NOMO-1 (cell line): ENCODE results near the gene FARS2.

Source experiments
- DNase-seq, 2 experiments: peaks; one replicate each; lab custom pipeline; 2025; ENCODE audit not compliant: unreplicated experiment in 2 of 2; lab: John Stamatoyannopoulos, UW

Gene FARS2

DNA sequence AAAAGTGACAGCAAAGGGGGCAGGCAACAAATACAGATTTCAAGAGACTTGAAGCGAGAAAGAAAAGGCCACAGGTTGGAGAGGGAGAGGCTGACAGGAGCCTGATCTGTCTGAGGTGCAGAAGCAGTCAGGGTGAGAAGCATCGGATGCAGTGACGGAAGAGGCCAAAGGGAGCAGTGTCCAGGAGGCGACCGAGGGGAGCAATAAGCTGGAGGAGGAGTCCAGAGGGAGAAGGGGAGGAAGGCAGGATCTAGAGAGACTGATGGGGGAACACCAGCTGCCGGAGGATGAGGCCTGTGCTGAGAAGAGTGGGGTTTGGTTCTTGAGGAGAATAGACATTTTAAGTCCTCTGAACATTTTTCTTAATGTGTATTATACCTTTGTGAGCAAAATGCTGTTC is 23.8 kb downstream of the FARS2 start:
- no peak for DNase-seq

DNA sequence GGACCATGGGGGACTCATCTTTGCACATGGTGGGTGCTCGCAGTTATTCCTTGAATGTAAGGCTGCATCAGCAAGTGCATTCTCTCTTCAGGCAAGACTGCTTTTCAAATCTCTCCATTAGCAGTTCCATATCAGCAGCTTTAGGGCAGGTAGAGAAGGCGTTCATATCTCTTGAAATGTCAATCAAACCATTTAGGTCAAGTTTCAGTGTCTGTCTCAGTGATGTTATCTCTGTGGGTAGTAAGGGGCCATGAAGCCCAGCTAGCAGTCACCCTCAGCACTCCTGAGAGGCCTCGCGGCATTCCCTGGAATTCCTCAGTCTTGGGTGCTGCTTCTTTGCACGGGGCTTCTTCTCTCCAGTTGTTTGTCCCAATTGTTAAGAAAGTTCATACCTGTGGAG is 24.2 kb downstream of the FARS2 start:
- DNase-seq: no peak

DNA sequence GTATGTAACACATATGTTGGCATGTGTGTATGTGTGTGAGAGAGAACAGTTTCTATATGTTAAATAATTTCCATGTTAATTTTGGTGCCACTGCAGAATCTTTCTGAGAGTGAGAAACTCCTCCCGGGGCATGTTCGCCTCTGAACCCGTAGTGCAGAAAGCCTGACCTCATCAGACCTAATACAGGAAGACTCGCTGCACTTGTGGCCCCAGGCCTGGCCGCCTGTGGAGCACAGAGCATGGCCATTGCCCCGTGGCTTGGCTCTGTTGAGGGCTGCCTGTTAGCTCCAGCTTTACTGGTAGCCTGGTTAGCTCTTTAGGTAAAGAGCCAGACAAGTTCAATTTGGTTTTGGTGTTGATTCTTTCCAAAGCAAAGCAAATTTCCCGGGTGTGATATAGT is 25.5 kb downstream of the FARS2 start:
- no peak for DNase-seq

DNA sequence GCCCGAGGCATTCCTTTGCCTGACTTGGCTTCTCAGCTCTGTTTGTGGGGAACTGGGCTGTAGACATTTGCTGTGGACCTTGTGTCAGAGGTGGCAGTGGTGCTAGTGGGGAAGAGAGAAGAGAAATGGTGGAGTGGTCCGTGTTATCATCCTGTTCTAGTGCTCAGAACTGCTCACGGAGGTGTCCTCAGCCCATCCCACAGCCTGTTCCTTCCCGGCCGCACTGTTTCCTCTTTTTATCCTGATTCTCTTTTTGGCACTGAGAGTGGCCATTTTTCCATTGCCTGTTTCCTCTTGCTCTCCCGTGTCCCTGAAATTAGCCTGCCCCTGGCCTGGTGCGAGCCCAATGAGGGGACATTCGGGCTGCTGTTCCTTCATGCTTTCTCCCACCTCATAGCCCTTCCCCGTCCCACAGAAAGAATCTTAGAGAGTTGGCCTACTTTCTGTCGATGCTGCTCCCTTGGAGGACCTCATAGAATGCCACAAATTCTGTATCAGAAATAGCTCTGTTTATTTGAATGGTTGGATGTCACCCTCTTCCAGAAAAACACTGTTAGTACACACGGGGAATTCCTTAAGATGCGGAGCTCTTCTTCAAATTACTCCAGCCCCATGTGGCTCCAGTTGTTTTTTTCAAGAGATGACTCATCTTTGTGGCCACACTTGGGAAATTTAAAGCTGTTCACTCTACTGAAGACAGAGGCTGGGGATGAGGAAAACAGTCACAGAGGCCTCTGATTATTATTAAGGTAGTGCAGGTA is 26.1 kb downstream of the FARS2 start:
- DNase-seq: no peak

DNA sequence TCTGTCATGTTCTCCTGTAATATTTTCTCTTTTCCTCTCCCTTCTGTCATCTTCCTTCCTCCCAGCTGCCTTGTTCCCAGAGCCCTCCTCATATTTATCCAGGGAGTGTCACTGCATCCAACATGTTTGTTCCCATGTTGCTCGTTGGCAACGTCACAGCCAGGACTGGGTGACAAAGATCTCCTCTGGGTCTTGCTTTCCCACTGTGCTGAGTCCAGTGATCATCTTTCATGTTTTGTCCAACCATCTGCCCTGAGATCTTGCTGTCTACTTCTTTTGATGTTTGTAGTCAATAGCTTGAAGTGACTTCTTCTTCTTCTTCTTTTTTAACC is 26.6 kb downstream of the FARS2 start:
- DNase-seq: no peak

DNA sequence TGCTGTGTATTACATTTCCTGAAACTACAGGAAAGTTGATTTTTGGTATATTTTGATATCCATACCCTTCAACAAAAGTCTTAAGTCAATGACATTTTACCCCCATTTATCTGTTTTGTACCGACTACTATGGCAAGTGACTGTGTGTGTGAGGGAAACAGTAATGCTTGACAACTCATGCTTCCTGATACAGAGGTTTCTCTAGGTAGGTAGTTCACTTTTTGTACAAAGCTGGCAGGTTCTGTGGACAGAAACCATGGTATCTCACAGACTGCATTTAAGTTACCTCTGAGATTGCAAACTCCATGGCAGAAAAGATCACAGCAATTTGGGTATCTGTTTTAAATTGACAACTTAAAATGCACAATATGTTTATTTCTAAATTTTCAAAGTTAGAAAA is 28.8 kb downstream of the FARS2 start:
- DNase-seq: no peak

DNA sequence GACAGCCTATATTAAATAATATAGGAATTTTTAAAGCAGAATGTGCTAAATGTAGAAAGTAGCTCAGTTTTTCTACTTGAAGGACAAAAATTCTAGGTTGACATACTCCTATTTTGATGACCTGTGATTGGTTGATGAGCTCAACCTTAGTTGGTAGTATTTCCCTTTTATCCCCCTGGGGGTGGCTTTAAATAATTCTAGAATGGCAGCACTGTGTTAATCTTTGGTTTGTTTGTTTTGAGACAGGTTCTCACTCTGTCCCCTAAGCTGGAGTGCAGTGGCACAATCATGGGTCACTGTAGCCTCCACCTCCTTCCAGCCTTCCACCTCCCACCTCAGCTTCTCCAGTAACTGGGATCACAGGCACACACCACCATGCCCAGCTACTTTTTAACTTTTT is 29.2 kb downstream of the FARS2 start:
- no peak for DNase-seq

DNA sequence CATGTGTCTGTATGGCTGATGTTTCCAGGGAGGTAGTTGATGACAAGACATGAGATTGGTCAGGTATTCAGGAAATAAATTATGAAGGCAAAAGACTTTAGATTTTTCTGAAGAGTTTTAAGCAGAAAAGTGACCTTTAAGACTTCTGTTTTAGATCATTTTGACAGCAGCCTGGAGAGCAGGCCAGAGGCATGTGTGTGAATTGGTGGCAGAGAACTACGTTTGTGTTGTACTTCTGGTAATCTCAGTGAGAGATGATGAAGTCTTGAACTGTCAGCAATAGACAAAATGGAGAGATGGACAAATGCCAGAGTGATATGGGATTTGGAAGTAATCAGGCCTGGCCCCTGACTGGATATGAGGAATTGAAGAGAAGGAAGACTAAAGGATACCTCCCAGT is 30.8 kb downstream of the FARS2 start:
- DNase-seq: no peak

DNA sequence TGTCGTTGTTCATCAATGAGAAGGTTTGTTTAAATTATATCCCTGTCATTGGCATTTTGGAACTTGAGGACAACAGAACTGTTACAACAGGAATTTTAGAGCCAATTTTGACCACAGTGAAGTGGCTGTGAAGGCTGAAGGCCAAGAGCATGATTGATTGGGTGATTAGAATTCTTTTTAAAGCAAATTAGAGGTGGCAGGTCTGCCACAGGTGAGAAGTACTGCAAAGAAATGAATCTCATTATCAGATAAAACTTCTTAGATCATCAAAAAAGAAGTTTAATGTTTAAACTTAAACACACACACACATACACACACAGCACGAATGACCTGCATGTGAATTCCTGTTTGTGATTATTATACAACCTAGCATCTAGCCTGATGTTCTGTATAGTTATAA is 32.4 kb downstream of the FARS2 start:
- no peak for DNase-seq

DNA sequence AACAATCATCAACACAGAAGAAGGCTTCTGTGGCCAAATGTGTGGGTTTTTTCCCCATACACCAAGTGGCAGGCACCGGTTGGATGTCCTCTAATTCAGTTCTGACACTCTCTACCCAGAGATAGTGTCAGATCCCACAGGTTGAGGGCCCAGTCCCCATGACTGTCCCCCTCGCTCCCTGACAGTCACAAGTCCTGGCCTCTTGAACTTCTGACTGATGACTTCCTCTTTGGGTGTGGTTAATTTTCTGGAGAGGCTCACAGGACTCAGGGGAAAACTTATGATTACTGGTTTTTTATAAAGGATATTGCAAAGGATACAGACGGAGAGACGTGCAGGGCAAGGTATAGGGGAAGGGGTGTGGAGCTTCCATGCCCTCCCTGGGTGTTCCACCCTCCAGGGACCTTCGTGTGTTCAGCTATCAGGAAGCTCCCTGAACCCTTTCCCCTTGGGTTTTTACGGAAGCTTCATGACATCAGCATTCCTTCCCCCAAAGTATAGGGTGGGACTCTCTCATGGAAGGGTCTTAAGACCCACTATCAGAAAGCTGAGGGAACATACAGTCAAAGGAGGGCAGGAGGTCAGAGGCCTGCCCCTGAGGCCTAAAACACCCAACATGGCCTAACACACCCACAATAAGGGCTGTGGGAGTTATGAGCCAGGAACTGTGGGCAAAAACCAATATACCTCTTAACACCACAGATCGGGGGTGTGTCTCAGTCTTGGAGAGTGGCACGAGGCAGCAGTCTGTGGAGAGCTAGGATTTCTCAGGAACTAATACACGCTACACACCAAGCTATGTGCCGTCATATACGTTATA is 33.3 kb downstream of the FARS2 start:
- peak; percentile 53 to 72 for DNase-seq

DNA sequence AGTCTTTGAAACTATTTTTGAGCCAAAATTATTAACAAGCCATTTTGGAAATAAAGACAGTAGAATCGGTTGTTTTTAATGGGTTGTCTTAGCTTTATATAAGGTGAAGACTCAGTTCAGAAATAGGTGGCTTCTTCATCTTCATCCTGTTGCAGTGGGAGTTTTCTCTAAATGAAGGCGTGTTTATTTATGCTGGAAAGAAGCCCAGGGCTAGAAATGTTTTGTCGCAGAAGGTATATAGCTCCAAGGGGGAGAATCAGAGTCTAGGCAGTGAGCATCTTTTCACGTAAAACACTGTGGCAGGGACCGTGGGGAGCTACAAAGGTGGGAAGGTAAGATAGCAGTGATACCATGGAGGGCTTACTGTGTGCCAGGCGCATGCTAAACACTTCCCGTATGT is 34.3 kb downstream of the FARS2 start:
- DNase-seq: no peak

DNA sequence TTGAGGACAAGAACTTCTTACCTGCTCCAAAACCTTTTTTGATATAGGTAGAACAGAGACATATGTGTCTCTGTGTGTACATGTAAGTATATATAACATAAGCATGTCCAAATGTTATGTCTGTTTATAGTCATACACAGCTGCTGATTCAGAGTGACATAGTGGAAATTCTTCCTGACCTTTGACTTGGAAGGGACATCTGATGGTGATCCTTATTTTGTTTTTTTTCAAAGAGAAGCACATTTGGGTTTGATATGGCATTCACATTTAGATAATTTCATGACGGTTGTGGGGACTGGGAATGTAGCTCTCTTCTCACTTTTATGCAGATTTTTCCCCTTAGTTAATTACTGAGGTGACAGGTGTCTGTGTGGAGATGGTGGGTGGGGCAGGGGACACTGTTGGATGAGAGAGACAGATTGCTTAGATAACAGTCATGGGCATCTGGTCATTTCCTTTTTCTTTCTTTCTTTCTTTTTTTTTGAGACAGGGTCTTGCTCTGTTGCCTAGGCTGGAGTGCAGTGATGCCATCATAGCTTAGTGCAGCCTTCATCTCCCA is 39.0 kb downstream of the FARS2 start:
- no peak for DNase-seq

DNA sequence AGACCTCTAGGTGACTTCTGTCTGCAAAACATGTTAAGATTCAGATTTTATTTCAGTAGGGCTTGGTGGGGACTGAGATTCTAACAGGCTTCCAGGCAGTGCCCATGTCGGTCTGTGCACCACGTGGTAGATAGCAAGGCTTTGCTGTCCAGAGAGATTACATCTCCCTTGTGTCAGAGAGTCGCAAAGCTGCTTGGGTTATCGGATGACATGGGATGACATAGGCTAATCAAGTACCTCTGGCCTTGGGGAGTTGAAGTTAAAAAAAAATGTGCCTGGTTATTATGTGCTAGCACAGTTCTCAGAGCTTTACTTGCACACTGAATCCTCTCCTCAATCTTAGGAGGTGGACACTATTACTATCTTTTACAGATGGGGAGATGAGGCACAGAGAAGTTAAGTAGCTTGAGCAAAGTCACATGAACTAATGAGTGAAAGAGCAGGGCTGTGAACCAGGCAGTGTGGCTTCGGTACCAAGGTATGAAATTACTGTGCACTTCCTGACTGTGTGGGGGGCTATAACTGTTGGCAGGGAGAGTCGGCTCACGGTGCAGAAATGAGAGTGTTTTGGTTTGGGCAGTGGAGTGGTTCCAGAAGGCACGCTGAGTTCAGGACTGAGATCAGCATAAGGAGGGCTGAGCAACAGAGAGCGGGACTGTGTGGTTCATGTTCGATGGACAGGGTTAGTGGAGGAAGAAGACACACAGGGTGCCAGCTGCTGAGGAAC is 41.1 kb downstream of the FARS2 start:
- DNase-seq: no peak

DNA sequence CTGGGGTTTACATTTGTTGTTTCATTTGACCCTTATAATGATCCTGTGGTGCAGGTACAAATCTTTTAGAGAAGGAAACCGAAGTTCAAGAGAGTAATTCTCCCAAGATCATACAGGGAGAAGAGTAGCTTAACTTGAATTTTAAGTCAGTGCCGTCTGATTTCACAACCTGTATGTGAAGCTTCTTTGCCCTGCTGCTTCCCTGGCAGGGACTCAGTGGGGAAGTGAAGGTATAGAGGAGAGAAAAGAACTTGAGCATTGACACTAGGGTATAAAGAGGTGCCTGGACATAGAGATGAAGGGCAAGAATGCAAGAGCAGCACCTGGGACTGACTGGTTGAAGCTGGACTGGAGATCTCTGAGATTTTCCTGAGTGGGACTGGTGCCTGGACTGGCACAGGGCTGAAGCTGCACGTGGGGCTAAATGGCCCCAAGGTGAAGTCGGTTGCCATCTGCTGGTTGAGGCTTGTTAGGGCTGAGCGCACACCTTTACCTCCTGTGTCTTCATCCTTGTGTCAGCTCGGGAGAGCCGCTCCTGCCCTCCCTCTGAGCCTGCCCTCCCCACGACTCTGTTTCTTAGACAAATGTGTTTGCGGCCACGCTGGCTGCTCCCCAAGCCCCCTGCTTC is 41.8 kb downstream of the FARS2 start:
- peak; percentile 21 to 57 for DNase-seq

DNA sequence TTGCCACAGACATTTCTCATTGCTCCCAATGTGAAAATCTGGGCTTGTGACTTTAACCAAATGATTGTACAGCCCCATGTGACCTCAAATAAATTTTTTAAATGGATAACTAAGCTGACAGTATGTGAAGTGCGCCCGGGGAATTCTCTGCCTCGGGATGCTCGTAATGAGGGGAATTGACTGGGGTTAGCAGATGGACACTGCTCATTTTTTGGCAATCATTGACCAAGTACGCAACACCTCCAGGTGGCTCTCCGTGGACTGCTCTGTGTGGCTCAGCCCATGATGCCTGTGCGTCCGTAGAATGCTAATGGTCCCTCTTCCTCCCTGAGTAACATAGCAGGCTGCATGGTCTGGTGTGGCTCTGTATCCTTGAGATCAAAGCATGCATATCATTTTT is 42.4 kb downstream of the FARS2 start:
- no peak for DNase-seq

DNA sequence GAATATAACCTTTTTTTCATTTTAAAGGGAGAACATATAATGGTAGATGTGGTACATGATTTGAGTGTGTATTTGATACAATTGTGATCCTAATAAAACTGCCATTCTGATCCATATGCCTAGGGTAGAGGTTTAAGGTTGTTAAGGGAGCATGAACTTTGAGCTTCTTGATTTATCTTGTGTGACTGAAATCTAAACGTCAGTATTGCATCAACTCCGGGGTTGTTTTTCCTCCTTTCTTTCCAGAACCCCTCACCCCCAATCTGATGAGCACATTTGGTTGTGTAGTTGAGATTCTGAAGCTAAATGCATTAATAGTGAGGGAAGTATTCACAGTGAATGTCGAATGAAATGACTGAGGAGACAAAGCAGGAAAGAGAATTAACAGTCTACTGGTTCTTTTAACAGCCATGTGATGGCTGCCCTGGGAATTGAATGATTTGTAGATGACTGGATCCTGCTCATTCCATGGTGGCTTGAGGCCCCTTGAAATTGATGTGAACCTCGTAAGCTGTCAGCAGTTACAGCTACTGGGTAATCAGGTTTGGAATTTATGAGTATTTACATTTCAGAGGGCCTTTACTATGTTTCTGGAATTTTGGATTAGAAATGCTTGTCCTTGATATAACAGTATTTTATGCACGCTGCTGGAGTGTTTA is 44.8 kb downstream of the FARS2 start:
- peak in 1 of 2 experiments; percentile 20 for DNase-seq

DNA sequence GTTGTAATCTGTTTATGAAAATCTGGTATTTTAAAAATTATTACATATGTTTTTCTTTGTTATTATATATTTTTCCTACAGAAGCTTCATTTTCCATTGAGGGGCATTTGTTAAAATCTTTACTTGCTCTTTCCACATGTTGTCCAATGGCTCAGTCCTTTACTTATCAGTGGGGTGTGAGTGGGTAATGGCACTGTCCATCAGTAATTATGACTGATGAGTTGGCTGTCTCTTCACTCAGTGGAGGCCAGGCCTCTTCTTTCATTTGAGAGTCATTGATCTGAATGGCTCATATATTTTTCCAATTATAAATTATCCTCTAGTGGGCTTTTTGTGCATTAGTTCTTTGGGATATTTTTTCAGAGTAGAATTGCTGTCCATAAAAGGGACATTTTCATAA is 45.7 kb downstream of the FARS2 start:
- DNase-seq: no peak

DNA sequence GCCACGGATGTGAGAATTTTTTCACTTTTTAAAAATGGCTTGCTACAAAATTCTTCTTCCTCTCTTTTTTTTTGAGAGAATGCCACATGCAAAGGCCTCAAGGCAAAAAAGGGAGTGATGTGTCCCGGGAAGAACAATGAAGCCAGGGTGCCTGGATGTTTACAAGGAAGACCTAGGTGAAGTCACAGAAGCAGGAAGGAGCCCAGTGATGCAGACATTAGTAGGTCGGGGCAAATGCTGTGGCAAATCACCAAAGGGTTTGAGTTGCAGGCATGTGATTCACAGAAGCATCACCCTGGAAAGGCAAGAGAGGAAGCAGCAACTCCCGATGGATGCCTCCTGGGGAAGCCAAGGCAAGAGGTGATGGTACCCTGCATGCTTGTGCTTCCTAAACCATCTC is 46.8 kb downstream of the FARS2 start:
- no peak for DNase-seq

DNA sequence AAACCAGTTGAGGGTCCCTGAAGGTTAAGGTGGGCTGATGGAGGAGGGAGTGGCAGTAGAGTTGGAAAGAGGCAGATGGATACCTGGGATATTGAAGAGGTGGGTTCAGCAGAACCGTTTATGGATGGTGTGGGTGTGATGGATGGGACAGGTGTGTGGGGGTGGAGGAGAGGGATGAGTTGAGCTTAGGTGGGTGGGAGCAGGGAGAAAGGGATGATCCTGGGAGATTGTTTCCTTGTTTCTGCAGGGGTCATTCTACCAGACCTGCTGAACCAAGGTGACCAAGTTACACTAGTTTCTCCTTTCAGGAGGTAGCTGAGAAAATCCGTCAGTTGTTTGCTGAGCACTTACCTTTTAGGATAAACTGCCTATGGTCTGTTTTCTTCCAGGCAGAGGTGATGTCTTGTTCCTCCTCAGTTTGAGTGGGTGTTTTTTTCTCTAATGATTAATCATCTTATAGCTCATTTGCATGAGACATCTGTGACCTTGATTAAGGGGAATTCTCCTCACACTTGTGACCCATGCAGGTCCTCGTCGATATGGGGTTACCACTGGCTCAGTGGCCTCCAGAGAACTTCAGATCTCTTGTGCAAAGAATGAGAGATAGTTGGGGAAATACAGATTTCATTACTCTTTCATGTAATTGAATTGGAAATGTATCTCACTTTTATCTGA is 53.0 kb downstream of the FARS2 start:
- no peak for DNase-seq

DNA sequence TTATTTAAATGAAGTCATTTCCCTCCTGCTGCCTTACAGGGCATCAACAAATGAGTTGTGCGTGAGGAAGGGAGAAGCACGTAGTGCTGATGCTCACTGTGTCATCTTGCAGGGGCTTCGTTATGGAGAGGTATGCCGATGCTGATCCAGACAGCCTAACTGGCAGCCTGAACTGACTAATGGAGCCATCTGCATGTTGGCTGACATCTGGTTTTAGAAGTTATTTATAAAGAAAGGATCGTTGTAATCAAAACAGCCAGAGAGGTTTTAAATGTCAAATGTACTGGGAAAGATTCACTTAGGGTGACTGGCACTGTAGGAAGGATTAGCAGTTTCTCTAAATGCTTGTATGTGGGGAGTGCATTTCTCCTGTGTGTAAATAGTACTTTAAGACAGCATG is 54.6 kb downstream of the FARS2 start:
- no peak for DNase-seq
